NCI-H146 (cell line): ENCODE measurements around the gene TAP2.

Experiments used
- DNase-seq: peaks from one replicate; lab custom pipeline; 2025; lab: John Stamatoyannopoulos, UW

Gene TAP2

GRCh38 chr6:32790306-32790705, 48.2 kb downstream of the TAP2 start:
- no peak for DNase-seq
